Measurements from ENCODE around the gene LRRC56. TPM values are rescaled to one million over a fixed set of nuclear protein-coding genes. Genes with fewer than 3 reads are reported as not detected.

The LRRC56 gene
- total RNA-seq, 1 donor from 2014 or later = not detected

DNA sequence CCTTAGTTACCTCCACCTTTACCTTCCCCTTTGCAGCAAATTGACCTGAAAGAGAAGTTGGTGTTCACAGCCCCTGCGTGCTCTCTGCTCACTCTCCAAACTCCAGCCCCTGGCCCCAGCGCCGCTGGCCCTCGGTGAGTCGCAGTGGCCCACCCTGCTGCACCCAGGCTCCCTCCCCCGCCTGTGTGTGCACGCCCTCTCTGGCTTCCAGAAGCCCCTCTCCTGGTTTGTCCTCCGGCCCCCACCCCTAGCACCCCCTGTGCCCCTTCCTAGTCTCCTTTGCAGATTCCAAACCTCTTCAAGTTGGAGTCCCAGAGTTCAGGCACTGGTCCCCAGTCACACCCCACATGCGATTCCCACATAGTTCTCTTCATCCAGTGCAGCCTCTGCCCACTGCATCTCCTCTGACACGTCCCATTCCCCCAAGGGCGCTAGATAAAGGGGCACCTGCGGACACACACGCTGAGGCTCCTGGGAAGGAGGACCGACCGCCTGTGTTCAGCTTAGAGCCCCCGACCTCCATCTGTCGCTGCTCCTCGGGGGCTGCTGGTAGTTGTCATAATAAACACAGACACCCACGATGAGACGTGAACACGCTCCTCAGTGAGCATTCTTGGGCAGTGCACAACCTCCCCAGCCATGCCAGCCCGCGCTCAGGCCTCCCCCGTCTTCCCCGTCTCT is 37.4 kb downstream of the LRRC56 start:
- intact Hi-C loops (cut with DNase I) = loop anchor here (1.0 to 5.0 kb wide), 2 partner anchors 13 to 337 kb away; partner anchors contain the start of genes PSMD13 and SIRT3

DNA sequence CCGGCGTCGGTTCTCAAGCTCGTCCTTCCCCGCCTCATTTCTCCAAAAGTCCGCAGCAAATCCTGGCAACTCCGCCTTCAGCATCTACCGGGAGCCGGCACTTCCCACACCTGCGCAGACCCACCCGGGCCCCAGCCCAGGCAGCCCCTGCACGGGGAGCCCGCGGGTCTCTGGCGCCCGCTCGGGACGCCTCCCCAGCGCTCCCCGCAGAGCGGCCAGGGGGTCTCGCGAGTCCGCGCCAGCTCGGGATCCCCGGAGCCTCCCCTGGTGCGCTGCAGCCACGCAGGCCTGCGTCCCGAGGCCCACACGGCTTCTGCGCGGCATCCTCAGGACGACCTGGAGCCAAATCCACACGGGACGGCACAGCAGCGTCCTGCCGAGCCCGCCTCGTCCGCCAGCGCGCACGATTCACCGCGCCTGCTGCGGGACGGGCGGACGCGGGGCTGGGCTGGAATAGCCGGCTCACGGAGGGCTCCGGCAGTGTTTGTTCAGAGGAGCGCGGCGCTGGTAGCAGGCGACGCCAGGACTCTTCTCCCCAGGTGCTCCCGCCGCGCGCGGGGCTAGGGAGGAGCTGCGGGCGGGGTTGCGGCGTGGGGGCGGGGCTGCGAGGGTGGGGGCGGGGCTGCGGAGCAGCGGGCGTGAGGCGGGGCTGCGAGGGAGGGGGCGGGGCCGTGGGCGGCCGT is 38.1 kb downstream of the LRRC56 start:
- peaks cover 11 to 38% of the 10 kb centered on the region in 2 donors for H3K4me1 ChIP-seq
- no peaks in the 10 kb centered on the region for H3K9me3 ChIP-seq
- intact Hi-C loops (cut with DNase I) = loop anchor here (1.0 to 5.0 kb wide), 2 partner anchors 14 to 338 kb away; partner anchors contain the start of genes PSMD13 and SIRT3
- TF ChIP-seq, protein P1, sequence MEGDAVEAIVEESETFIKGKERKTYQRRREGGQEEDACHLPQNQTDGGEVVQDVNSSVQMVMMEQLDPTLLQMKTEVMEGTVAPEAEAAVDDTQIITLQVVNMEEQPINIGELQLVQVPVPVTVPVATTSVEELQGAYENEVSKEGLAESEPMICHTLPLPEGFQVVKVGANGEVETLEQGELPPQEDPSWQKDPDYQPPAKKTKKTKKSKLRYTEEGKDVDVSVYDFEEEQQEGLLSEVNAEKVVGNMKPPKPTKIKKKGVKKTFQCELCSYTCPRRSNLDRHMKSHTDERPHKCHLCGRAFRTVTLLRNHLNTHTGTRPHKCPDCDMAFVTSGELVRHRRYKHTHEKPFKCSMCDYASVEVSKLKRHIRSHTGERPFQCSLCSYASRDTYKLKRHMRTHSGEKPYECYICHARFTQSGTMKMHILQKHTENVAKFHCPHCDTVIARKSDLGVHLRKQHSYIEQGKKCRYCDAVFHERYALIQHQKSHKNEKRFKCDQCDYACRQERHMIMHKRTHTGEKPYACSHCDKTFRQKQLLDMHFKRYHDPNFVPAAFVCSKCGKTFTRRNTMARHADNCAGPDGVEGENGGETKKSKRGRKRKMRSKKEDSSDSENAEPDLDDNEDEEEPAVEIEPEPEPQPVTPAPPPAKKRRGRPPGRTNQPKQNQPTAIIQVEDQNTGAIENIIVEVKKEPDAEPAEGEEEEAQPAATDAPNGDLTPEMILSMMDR (IDR thresholded peaks at IDR 0.05) = no peak
- peak overlapping the region in 1 of 2 donors; percentile 47 for H3K27ac ChIP-seq
- no peaks in the 10 kb centered on the region for H3K27me3 ChIP-seq
- H3K4me3 ChIP-seq = peak overlapping the region; percentile 66 to 91
- DNase-seq (ENCODE audit: low spot score in 2 of 2) = no peak
- H3K36me3 ChIP-seq = no peaks in the 10 kb centered on the region

More for the DNA sequence above, 37.4 kb downstream of the LRRC56 start:
- Histone ChIP-seq H3K4me1 (peaks cover 11 to 36% of the 10 kb centered on the region in 2 donors), H3K36me3 (no peaks in the 10 kb centered on the region), H3K27ac (no peak overlapping the region), H3K27me3 (no peaks in the 10 kb centered on the region), H3K4me3 (peak overlapping the region; percentile 66 to 91), H3K9me3 (no peaks in the 10 kb centered on the region)
- no peak for DNase-seq (ENCODE audit: low spot score in 2 of 2)
- TF ChIP-seq, protein P1 (IDR thresholded peaks at IDR 0.05) = no peak

DNA sequence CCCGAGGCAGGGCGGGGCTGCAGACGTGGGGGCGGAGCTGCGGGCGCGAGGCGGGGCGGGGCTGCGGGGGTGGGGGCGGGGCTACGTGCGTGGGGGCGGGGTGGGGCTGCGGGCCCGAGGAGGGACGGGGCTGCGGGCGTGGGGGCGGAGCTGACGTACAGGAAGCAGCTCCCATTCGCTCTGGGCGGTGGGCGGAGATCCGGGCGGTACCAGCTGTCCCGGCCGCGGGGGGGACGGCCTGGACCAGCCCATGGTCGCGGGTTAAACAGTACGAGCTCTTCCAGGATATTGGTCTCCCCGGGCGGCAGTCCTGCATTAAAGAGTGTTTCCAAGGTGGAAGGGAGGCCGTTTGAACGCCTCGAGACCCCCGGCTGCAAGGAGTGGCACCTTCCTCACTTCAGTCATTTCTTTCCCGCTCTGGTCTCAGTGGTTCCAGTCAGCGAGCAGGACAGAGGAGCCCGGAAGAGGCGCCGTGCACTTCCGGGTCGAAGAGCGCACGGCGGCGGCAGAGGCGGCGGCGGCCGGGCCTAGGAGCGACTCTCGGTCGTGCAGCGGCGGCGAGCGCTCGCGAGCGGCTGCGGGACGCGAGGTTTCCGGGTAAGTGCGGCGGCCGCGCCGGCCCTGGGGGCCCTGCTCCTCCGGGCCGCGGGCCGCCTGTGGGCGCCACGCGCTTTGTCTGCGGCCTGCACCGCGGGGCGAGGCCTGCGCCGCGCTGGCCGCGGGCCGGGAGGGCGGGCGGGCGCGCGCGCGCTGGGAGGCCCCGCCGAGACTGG is 38.9 kb downstream of the LRRC56 start, which contains the start of gene PHRF1:
Gene PHRF1 (plus strand): TSS at position 475 of the 773 bp plus-strand sequence. CDS start 5,043 bp downstream, outside the sequence.
- H3K36me3 ChIP-seq = no peaks in the 10 kb centered on the region
- intact Hi-C loops (cut with DNase I) = loop anchor here (1.0 to 5.0 kb wide), 6 partner anchors 15 to 339 kb away; partner anchors contain the start of genes DEAF1, HRAS, IRF7 and PSMD13
- H3K27ac ChIP-seq = peak within 1 kb of the TSS; percentile 90 to 91
- H3K9me3 ChIP-seq = no peaks in the 10 kb centered on the region
- TF ChIP-seq, protein P1 (IDR thresholded peaks at IDR 0.05) = no peak
- no peaks in the 10 kb centered on the region for H3K27me3 ChIP-seq
- H3K4me3 ChIP-seq = peak within 1 kb of the TSS; percentile 81 to 91
- peak; percentile 72 to 96 for DNase-seq (ENCODE audit: low spot score in 2 of 2)
- H3K4me1 ChIP-seq = peaks cover 11 to 38% of the 10 kb centered on the region in 2 donors

DNA sequence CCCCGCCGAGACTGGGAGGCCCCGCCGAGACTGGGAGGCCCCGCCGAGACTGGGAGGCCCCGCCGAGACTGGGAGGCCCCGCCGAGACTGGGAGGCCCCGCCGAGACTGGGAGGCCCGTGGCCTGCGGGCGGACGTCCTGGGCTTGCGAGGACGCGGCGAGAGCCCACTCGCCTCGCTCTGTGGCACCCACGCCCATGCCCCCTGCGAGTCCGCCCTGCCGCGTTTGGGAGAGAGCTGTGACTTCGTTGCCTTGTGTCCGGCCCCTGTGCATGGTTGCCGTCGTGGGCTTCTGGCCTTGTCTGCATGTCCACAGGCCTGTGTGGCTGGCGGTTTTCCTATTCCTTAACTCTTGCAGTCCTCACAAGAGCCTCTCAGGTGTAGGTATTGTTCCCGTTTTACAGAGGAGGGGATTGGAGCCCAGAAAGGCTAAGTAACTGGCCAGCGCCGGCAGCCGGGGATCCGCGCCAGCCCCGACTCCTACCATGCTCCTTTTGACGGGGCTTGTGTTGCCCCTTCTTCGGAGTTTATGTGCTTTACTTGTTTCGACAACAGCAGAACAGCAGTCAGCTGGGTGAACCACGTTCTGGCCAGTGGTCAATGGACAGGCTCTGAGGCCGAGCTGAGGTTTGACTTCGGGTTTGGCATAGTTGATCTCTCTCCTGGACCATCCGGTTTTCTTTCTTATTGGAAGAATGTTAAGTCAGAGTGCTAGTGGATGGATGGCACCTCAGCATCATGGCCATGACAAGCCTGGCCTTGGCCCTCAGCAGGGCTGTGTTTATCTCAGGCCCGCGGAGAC is 39.7 kb downstream of the LRRC56 start:
- no peak for DNase-seq (ENCODE audit: low spot score in 2 of 2)
- peaks cover 11 to 38% of the 10 kb centered on the region in 2 donors for H3K4me1 ChIP-seq
- peak overlapping the region; percentile 77 to 81 for H3K4me3 ChIP-seq
- H3K36me3 ChIP-seq = peaks cover 3 to 7% of the 10 kb centered on the region in 2 donors
- H3K9me3 ChIP-seq = no peaks in the 10 kb centered on the region
- H3K27me3 ChIP-seq = no peaks in the 10 kb centered on the region
- H3K27ac ChIP-seq = peak overlapping the region; percentile 51 to 90
- intact Hi-C loops (cut with DNase I) = loop anchor here (1.0 to 5.0 kb wide), 5 partner anchors 38 to 340 kb away; partner anchors contain the start of genes DEAF1, HRAS, IRF7 and PSMD13
- TF ChIP-seq, protein P1 (IDR thresholded peaks at IDR 0.05) = no peak
